HL-60 (cell line): ENCODE measurements around the gene PRDM16.

Experiments
- GABPA ChIP-seq: IDR thresholded peaks from 2 replicates; pipeline ENCODE4 v1.6.1; 2012; ENCODE audit warnings: low read depth
- POLR2AphosphoS5 ChIP-seq: IDR thresholded peaks from 2 replicates; pipeline ENCODE4 v1.6.1; 2012; ENCODE audit warnings: low read depth
- SPI1 ChIP-seq: IDR thresholded peaks from 2 replicates; pipeline ENCODE4 v1.6.1; 2012; ENCODE audit warnings: low read depth, mild to moderate bottlenecking, borderline replicate concordance
- TF ChIP-seq, protein P1 (sequence below): IDR thresholded peaks from one replicate; pipeline ENCODE4 v1.5.1; 2011; ENCODE audit warnings: low read length, control low read depth, inconsistent platforms; ENCODE audit not compliant: insufficient read depth
- TF ChIP-seq, protein P2 (sequence below): IDR thresholded peaks from 2 replicates; pipeline ENCODE4 v1.6.1; 2012; ENCODE audit warnings: low read depth; ENCODE audit not compliant: insufficient replicate concordance

DNA sequence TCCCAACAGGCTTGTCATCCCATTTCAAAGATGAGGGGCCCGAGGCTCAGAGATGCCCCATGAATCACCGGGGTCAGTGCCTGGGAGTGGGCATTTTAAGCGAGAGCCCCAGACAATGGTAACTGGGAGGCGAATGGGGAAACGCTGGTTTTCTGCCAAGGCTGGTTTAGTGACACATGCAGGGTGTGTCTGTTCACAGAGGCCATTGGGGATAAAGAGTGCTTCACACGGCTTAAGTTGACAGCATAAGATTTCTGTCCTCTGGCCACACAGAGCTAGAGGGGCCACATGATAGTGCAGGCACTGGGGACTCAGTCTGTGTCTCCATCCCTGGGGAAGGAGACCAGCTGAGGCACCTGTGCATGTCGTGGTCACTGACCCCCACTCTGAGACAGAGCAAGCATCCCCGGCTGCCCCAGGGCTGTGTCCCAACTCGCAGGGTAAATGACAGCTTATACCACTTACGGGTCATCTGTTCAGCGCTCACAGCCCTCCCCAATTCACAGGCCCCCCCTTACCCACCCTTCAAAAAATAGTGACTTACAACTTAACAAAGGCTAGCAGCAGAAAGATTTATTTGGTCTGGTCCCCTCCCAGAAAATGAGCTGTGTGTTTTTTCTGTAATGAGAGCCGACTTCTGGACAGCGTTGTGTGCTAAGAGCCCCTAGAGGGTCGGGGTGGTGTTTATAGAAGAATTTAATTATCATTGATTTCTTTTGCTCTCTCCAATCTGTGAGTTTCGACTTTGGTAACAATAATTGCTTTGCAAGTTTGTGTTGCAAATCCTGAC, 350.6 kb downstream of the PRDM16 start:
- TF ChIP-seq, protein P1, sequence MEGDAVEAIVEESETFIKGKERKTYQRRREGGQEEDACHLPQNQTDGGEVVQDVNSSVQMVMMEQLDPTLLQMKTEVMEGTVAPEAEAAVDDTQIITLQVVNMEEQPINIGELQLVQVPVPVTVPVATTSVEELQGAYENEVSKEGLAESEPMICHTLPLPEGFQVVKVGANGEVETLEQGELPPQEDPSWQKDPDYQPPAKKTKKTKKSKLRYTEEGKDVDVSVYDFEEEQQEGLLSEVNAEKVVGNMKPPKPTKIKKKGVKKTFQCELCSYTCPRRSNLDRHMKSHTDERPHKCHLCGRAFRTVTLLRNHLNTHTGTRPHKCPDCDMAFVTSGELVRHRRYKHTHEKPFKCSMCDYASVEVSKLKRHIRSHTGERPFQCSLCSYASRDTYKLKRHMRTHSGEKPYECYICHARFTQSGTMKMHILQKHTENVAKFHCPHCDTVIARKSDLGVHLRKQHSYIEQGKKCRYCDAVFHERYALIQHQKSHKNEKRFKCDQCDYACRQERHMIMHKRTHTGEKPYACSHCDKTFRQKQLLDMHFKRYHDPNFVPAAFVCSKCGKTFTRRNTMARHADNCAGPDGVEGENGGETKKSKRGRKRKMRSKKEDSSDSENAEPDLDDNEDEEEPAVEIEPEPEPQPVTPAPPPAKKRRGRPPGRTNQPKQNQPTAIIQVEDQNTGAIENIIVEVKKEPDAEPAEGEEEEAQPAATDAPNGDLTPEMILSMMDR, result no peak
- TF ChIP-seq GABPA (no peak), POLR2AphosphoS5 (no peak), SPI1 (no peak)
- TF ChIP-seq, protein P2, sequence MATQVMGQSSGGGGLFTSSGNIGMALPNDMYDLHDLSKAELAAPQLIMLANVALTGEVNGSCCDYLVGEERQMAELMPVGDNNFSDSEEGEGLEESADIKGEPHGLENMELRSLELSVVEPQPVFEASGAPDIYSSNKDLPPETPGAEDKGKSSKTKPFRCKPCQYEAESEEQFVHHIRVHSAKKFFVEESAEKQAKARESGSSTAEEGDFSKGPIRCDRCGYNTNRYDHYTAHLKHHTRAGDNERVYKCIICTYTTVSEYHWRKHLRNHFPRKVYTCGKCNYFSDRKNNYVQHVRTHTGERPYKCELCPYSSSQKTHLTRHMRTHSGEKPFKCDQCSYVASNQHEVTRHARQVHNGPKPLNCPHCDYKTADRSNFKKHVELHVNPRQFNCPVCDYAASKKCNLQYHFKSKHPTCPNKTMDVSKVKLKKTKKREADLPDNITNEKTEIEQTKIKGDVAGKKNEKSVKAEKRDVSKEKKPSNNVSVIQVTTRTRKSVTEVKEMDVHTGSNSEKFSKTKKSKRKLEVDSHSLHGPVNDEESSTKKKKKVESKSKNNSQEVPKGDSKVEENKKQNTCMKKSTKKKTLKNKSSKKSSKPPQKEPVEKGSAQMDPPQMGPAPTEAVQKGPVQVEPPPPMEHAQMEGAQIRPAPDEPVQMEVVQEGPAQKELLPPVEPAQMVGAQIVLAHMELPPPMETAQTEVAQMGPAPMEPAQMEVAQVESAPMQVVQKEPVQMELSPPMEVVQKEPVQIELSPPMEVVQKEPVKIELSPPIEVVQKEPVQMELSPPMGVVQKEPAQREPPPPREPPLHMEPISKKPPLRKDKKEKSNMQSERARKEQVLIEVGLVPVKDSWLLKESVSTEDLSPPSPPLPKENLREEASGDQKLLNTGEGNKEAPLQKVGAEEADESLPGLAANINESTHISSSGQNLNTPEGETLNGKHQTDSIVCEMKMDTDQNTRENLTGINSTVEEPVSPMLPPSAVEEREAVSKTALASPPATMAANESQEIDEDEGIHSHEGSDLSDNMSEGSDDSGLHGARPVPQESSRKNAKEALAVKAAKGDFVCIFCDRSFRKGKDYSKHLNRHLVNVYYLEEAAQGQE, result no peak
